ENCODE results near the gene IFNB1. TPM values are rescaled to one million over a fixed set of nuclear protein-coding genes. Genes with fewer than 3 reads are reported as not detected.

Gene IFNB1
- total RNA-seq, 4 donors from 2014 or later = not detected

DNA sequence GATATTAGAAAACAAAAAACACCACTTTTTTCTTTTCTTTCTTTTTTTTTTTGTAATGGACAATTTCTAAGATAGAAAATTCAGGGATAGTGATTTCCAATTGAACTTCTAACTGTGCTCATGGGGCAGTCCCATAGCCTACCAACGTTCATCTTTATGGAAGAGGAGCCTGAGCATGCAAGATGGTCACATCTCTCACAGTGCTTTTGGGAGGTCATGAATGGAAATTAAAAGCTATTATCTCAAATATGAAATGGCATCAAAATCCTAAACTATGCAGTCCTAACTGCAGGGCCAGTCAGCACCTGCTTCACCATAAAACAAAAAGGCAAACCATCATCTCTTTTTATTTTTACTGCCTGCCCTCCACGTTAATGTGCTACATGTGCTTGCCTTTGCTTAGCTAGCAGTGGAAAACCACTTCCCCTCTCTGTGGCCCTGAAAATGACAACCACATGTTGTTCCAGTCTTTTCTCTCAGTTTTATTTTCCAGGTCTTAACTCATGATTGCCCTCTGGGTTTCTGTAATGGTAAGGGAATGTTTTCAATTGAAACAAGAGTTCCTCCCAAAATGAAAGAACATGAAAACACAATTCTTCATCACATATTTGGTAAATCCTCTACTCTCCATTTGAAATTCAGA is 16.7 kb downstream of the IFNB1 start:
- DNase-seq (ENCODE audit: low spot score in 2 of 2) = no peak
- WGBS, 2 donors = 32 to 38% methylated on average over 2 of the region's 2 CpGs
- TF ChIP-seq, protein P1, sequence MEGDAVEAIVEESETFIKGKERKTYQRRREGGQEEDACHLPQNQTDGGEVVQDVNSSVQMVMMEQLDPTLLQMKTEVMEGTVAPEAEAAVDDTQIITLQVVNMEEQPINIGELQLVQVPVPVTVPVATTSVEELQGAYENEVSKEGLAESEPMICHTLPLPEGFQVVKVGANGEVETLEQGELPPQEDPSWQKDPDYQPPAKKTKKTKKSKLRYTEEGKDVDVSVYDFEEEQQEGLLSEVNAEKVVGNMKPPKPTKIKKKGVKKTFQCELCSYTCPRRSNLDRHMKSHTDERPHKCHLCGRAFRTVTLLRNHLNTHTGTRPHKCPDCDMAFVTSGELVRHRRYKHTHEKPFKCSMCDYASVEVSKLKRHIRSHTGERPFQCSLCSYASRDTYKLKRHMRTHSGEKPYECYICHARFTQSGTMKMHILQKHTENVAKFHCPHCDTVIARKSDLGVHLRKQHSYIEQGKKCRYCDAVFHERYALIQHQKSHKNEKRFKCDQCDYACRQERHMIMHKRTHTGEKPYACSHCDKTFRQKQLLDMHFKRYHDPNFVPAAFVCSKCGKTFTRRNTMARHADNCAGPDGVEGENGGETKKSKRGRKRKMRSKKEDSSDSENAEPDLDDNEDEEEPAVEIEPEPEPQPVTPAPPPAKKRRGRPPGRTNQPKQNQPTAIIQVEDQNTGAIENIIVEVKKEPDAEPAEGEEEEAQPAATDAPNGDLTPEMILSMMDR (IDR thresholded peaks at IDR 0.05) = no peak
- TF ChIP-seq POLR2A (IDR thresholded peaks at IDR 0.05) = no peak
- intact Hi-C loops (cut with DNase I; ENCODE audit: low total_unique reads) = no loop called here
- H3K4me3 ChIP-seq (ENCODE audit: low read depth, poor library complexity, severe bottlenecking) = no peak overlapping the region

DNA sequence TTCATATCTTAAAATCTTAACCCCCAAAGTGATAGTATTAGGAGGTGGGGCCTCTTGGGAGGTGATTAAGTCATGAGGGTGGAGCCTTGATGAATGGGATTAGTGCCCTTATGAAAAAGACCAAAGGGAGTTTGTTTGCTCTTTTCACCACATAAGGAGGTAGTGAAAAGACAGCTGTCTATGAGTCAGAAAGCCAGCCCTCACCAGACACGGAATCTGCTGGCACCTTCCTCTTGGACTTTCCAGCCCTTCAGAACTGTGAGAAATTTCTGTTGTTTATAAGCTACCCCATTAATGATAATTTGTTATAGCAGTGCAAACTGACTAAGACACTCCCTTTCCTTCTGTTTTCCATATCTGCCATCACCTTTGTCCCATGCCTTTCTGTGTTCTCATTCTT is 20.8 kb downstream of the IFNB1 start:
- no peak for DNase-seq (ENCODE audit: low spot score in 2 of 2)
- TF ChIP-seq POLR2A (IDR thresholded peaks at IDR 0.05) = no peak
- TF ChIP-seq, protein P1 (IDR thresholded peaks at IDR 0.05) = no peak
- no peak overlapping the region for H3K4me3 ChIP-seq (ENCODE audit: low read depth, poor library complexity, severe bottlenecking)
- intact Hi-C loops (cut with DNase I; ENCODE audit: low total_unique reads) = no loop called here
- WGBS, 2 donors = 19 to 26% methylated on average over 1 of the region's 1 CpG

DNA sequence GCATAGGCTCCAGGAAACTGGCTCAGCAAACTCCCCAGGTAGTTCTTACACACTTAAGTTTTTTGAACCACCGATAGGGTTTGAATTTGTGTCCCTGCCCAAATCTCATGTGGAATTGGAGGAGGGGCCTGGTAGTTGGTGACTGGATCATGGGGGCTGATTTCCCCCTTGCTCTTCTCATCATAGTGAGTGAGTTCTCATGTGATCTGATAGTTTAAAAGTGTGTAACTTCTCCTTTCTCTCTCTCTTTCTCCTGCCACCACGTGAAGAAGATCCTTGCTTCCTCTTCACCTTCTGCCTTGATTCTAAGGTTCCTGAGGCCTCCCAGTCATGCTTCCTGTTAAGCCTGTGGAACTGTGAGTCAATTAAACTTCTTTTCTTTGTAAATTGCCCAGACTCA is 23.9 kb downstream of the IFNB1 start:
- no peak for TF ChIP-seq POLR2A (IDR thresholded peaks at IDR 0.05)
- TF ChIP-seq, protein P1 (IDR thresholded peaks at IDR 0.05) = no peak
- WGBS, 2 donors = 46 to 50% methylated on average over 2 of the region's 2 CpGs
- intact Hi-C loops (cut with DNase I; ENCODE audit: low total_unique reads) = no loop called here
- DNase-seq (ENCODE audit: low spot score in 2 of 2) = no peak
- no peak overlapping the region for H3K4me3 ChIP-seq (ENCODE audit: low read depth, poor library complexity, severe bottlenecking)

DNA sequence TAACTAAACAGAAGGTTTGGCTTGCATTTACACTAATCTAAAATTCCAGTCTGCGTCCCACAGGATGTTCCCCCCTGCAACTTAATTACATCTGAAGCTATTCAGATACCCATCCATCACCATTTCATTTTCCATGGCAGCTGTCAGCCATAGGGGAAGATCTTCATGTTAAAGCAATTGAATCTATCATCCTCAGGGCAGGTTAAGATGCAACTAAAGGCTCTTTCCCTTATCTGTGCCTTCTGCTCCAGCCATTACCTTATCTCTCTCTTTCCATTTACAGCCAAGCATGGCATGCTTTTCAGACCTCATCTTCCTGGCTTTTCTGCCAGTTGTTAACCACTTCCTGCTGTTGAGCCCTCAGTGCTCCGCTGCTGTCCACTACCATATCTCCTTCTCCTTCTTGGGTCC is 30.5 kb downstream of the IFNB1 start:
- H3K4me3 ChIP-seq (ENCODE audit: low read depth, poor library complexity, severe bottlenecking) = no peak overlapping the region
- intact Hi-C loops (cut with DNase I; ENCODE audit: low total_unique reads) = no loop called here
- no peak for TF ChIP-seq POLR2A (IDR thresholded peaks at IDR 0.05)
- TF ChIP-seq, protein P1 (IDR thresholded peaks at IDR 0.05) = no peak
- 86 to 88% methylated on average over 2 of the region's 2 CpGs for WGBS, 2 donors
- no peak for DNase-seq (ENCODE audit: low spot score in 2 of 2)

DNA sequence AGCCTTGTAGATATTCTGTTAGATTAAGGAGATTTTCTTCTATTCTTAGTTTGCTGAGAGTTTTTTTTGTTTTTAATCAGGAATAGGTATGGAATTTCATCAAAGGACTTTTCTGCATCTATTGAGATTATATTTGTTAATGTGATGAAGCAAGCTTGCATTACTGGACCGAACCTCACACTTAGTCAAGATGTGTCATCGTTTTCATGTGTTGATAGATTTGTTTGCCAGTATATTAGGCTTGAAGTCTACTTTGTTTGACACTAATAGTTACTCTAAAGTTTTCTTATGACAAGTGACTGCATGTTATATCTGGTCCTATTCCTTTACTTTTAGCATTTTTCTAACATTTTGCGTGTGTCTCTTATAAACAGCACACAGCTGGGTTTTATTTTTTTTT is 33.9 kb downstream of the IFNB1 start:
- intact Hi-C loops (cut with DNase I; ENCODE audit: low total_unique reads) = no loop called here
- WGBS, 2 donors = 67 to 72% methylated on average over 3 of the region's 3 CpGs
- H3K4me3 ChIP-seq (ENCODE audit: low read depth, poor library complexity, severe bottlenecking) = no peak overlapping the region
- TF ChIP-seq POLR2A (IDR thresholded peaks at IDR 0.05) = no peak
- TF ChIP-seq, protein P1 (IDR thresholded peaks at IDR 0.05) = no peak
- no peak for DNase-seq (ENCODE audit: low spot score in 2 of 2)

DNA sequence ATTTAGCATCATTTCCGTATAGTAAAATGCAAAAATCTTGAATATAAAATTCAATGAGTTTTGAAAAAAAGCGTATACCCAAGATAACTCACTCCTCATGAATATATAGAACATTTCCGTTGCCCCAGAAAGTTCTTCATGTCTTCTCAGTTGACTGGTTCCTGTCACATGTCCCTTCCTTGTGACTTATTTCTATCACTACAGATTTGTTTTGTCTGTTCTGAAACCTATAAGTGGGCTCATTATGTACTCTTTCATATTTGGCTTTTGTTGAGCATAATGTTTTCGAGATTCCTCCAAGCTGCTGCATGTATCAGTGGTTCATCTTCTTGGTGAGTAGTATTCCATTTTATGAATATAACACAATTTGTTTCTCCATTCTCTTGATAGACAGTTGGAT is 35.3 kb downstream of the IFNB1 start:
- no peak for DNase-seq (ENCODE audit: low spot score in 2 of 2)
- no peak overlapping the region for H3K4me3 ChIP-seq (ENCODE audit: low read depth, poor library complexity, severe bottlenecking)
- intact Hi-C loops (cut with DNase I; ENCODE audit: low total_unique reads) = no loop called here
- TF ChIP-seq POLR2A (IDR thresholded peaks at IDR 0.05) = no peak
- TF ChIP-seq, protein P1 (IDR thresholded peaks at IDR 0.05) = no peak
- WGBS, 2 donors = 87 to 92% methylated on average over 4 of the region's 4 CpGs

All from lower leg skin (tissue), 4 donors.